ENCODE data around the gene LY86.

The LY86 gene

GRCh38 chr6:6588064-6588923 lies at the start of gene LY86:
Gene LY86 (plus strand): TSS chr6:6588720. CDS start chr6:6588735, 15 bp downstream.
- H3K9ac ChIP-seq (ENCODE audit: low read length in 5 of 5), result peak within 1 kb of the TSS in 2 of 5 donors; percentile 13 to 27
- H3K4me3 ChIP-seq (ENCODE audit: low read depth in 1 of 5, low read length in 5 of 5), result peak within 1 kb of the TSS; percentile 19 to 53 (median 38)
- H3K27me3 ChIP-seq (ENCODE audit: control insufficient read depth in 5 of 5, insufficient read depth in 4 of 5, low read length in 5 of 5), result no peaks in the 10 kb centered on the region
- peaks cover 0 to 52% (median 21%) of the 10 kb centered on the region in 5 donors for H3K4me1 ChIP-seq (ENCODE audit: control insufficient read depth in 5 of 5, insufficient read depth in 5 of 5, low read length in 5 of 5)
- H3K9me3 ChIP-seq (ENCODE audit: control insufficient read depth in 5 of 5, low read length in 5 of 5), result no peaks in the 10 kb centered on the region
- no peaks in the 10 kb centered on the region for H3K36me3 ChIP-seq (ENCODE audit: control insufficient read depth in 5 of 5, insufficient read depth in 5 of 5, low read length in 5 of 5)
- no peak within 1 kb of the TSS for H3K27ac ChIP-seq (ENCODE audit: low read depth, low read length)

GRCh38 chr6:6539036-6539435 lies 49.5 kb upstream of the LY86 start:
- H3K27me3 ChIP-seq (ENCODE audit: control insufficient read depth in 5 of 5, insufficient read depth in 4 of 5, low read length in 5 of 5), result no peaks in the 10 kb centered on the region
- H3K36me3 ChIP-seq (ENCODE audit: control insufficient read depth in 5 of 5, insufficient read depth in 5 of 5, low read length in 5 of 5), result no peaks in the 10 kb centered on the region
- no peak overlapping the region for H3K4me3 ChIP-seq (ENCODE audit: low read depth in 1 of 5, low read length in 5 of 5)
- H3K9ac ChIP-seq (ENCODE audit: low read length in 5 of 5), result no peak overlapping the region
- H3K4me1 ChIP-seq (ENCODE audit: control insufficient read depth in 5 of 5, insufficient read depth in 5 of 5, low read length in 5 of 5), result peaks cover 0 to 24% (median 16%) of the 10 kb centered on the region in 5 donors
- H3K27ac ChIP-seq (ENCODE audit: low read depth, low read length), result no peak overlapping the region
- peaks cover 0 to 8% (median 3%) of the 10 kb centered on the region in 5 donors for H3K9me3 ChIP-seq (ENCODE audit: control insufficient read depth in 5 of 5, low read length in 5 of 5)

GRCh38 chr6:6542357-6542756 lies 46.2 kb upstream of the LY86 start:
- no peaks in the 10 kb centered on the region for H3K27me3 ChIP-seq (ENCODE audit: control insufficient read depth in 5 of 5, insufficient read depth in 4 of 5, low read length in 5 of 5)

GRCh38 chr6:6543181-6543879 lies 45.2 kb upstream of the LY86 start:
- Histone ChIP-seq H3K4me3 (ENCODE audit: low read depth in 1 of 5, low read length in 5 of 5) (no peak overlapping the region), H3K27ac (ENCODE audit: low read depth, low read length) (no peak overlapping the region), H3K27me3 (ENCODE audit: control insufficient read depth in 5 of 5, insufficient read depth in 4 of 5, low read length in 5 of 5) (no peaks in the 10 kb centered on the region), H3K9ac (ENCODE audit: low read length in 5 of 5) (no peak overlapping the region), H3K4me1 (ENCODE audit: control insufficient read depth in 5 of 5, insufficient read depth in 5 of 5, low read length in 5 of 5) (peaks cover 4 to 40% (median 30%) of the 10 kb centered on the region in 5 donors), H3K9me3 (ENCODE audit: control insufficient read depth in 5 of 5, low read length in 5 of 5) (peaks cover 0 to 8% (median 3%) of the 10 kb centered on the region in 5 donors), H3K36me3 (ENCODE audit: control insufficient read depth in 5 of 5, insufficient read depth in 5 of 5, low read length in 5 of 5) (no peaks in the 10 kb centered on the region)

More at GRCh38 chr6:6542357-6542756, 46.2 kb upstream of the LY86 start:
- Histone ChIP-seq H3K4me1 (ENCODE audit: control insufficient read depth in 5 of 5, insufficient read depth in 5 of 5, low read length in 5 of 5) (peaks cover 4 to 42% (median 31%) of the 10 kb centered on the region in 5 donors), H3K36me3 (ENCODE audit: control insufficient read depth in 5 of 5, insufficient read depth in 5 of 5, low read length in 5 of 5) (no peaks in the 10 kb centered on the region), H3K9me3 (ENCODE audit: control insufficient read depth in 5 of 5, low read length in 5 of 5) (peaks cover 0 to 8% (median 3%) of the 10 kb centered on the region in 5 donors), H3K9ac (ENCODE audit: low read length in 5 of 5) (no peak overlapping the region), H3K4me3 (ENCODE audit: low read depth in 1 of 5, low read length in 5 of 5) (no peak overlapping the region), H3K27ac (ENCODE audit: low read depth, low read length) (no peak overlapping the region)

- Histone ChIP-seq H3K4me3 (ENCODE audit: low read depth in 1 of 5, low read length in 5 of 5) (peak overlapping the region; percentile 62 to 74 (median 72)), H3K36me3 (ENCODE audit: control insufficient read depth in 5 of 5, insufficient read depth in 5 of 5, low read length in 5 of 5) (no peaks in the 10 kb centered on the region), H3K4me1 (ENCODE audit: control insufficient read depth in 5 of 5, insufficient read depth in 5 of 5, low read length in 5 of 5) (peaks cover 4 to 30% (median 22%) of the 10 kb centered on the region in 5 donors), H3K27me3 (ENCODE audit: control insufficient read depth in 5 of 5, insufficient read depth in 4 of 5, low read length in 5 of 5) (no peaks in the 10 kb centered on the region), H3K27ac (ENCODE audit: low read depth, low read length) (no peak overlapping the region), H3K9ac (ENCODE audit: low read length in 5 of 5) (peak overlapping the region in 2 of 5 donors; percentile 57 to 69), H3K9me3 (ENCODE audit: control insufficient read depth in 5 of 5, low read length in 5 of 5) (peaks cover 0 to 8% (median 3%) of the 10 kb centered on the region in 5 donors)
Observed at GRCh38 chr6:6545616-6546317, 42.8 kb upstream of the LY86 start.

- no peak overlapping the region for H3K27ac ChIP-seq (ENCODE audit: low read depth, low read length)
- H3K9ac ChIP-seq (ENCODE audit: low read length in 5 of 5), result peak overlapping the region in 4 of 5 donors; percentile 30 to 69 (median 58)
Observed at GRCh38 chr6:6546318-6547109, 42.0 kb upstream of the LY86 start.

GRCh38 chr6:6547110-6547879 lies 41.2 kb upstream of the LY86 start:
- peak overlapping the region; percentile 69 to 74 (median 72) for H3K4me3 ChIP-seq (ENCODE audit: low read depth in 1 of 5, low read length in 5 of 5)
- H3K27ac ChIP-seq (ENCODE audit: low read depth, low read length), result no peak overlapping the region
- no peaks in the 10 kb centered on the region for H3K36me3 ChIP-seq (ENCODE audit: control insufficient read depth in 5 of 5, insufficient read depth in 5 of 5, low read length in 5 of 5)
- peak overlapping the region in 4 of 5 donors; percentile 30 to 69 (median 58) for H3K9ac ChIP-seq (ENCODE audit: low read length in 5 of 5)
- H3K27me3 ChIP-seq (ENCODE audit: control insufficient read depth in 5 of 5, insufficient read depth in 4 of 5, low read length in 5 of 5), result no peaks in the 10 kb centered on the region
- peaks cover 0 to 7% (median 3%) of the 10 kb centered on the region in 5 donors for H3K9me3 ChIP-seq (ENCODE audit: control insufficient read depth in 5 of 5, low read length in 5 of 5)
- H3K4me1 ChIP-seq (ENCODE audit: control insufficient read depth in 5 of 5, insufficient read depth in 5 of 5, low read length in 5 of 5), result peaks cover 4 to 30% (median 22%) of the 10 kb centered on the region in 5 donors

More at GRCh38 chr6:6546318-6547109, 42.0 kb upstream of the LY86 start:
- peak overlapping the region; percentile 69 to 74 (median 72) for H3K4me3 ChIP-seq (ENCODE audit: low read depth in 1 of 5, low read length in 5 of 5)
- H3K9me3 ChIP-seq (ENCODE audit: control insufficient read depth in 5 of 5, low read length in 5 of 5), result peaks cover 0 to 8% (median 3%) of the 10 kb centered on the region in 5 donors
- no peaks in the 10 kb centered on the region for H3K36me3 ChIP-seq (ENCODE audit: control insufficient read depth in 5 of 5, insufficient read depth in 5 of 5, low read length in 5 of 5)
- H3K27me3 ChIP-seq (ENCODE audit: control insufficient read depth in 5 of 5, insufficient read depth in 4 of 5, low read length in 5 of 5), result no peaks in the 10 kb centered on the region
- peaks cover 4 to 30% (median 22%) of the 10 kb centered on the region in 5 donors for H3K4me1 ChIP-seq (ENCODE audit: control insufficient read depth in 5 of 5, insufficient read depth in 5 of 5, low read length in 5 of 5)

GRCh38 chr6:6556161-6556737 lies 32.3 kb upstream of the LY86 start:
- peak overlapping the region; percentile 71 for H3K27ac ChIP-seq (ENCODE audit: low read depth, low read length)

More at GRCh38 chr6:6556161-6556737, 32.3 kb upstream of the LY86 start:
- peaks cover 0 to 5% (median 0%) of the 10 kb centered on the region in 5 donors for H3K9me3 ChIP-seq (ENCODE audit: control insufficient read depth in 5 of 5, low read length in 5 of 5)
- no peaks in the 10 kb centered on the region for H3K36me3 ChIP-seq (ENCODE audit: control insufficient read depth in 5 of 5, insufficient read depth in 5 of 5, low read length in 5 of 5)
- H3K4me3 ChIP-seq (ENCODE audit: low read depth in 1 of 5, low read length in 5 of 5), result no peak overlapping the region
- no peak overlapping the region for H3K9ac ChIP-seq (ENCODE audit: low read length in 5 of 5)
- no peaks in the 10 kb centered on the region for H3K27me3 ChIP-seq (ENCODE audit: control insufficient read depth in 5 of 5, insufficient read depth in 4 of 5, low read length in 5 of 5)
- peaks cover 0 to 15% (median 12%) of the 10 kb centered on the region in 5 donors for H3K4me1 ChIP-seq (ENCODE audit: control insufficient read depth in 5 of 5, insufficient read depth in 5 of 5, low read length in 5 of 5)

All from subcutaneous abdominal adipose tissue (tissue), 5 donors.